K562 (cell line): ENCODE results near the gene PTOV1.
A peak's percentile ranks its signal among the peaks of the same experiment; 100 is the strongest.

Experiments used
- ZNF239 ChIP-seq: fragments of 250-450 bp; sonication (Bioruptor Pico); IDR thresholded peaks from 2 replicates; pipeline ENCODE4 v1.4.0; 2020; ENCODE audit warnings: mild to moderate bottlenecking
- TF ChIP-seq, protein P1 (sequence below), 2 experiments: fragments of 450-650 bp; IDR thresholded peaks; 2 replicates each; pipeline ENCODE4 v1.6.1; 2016

DNA sequence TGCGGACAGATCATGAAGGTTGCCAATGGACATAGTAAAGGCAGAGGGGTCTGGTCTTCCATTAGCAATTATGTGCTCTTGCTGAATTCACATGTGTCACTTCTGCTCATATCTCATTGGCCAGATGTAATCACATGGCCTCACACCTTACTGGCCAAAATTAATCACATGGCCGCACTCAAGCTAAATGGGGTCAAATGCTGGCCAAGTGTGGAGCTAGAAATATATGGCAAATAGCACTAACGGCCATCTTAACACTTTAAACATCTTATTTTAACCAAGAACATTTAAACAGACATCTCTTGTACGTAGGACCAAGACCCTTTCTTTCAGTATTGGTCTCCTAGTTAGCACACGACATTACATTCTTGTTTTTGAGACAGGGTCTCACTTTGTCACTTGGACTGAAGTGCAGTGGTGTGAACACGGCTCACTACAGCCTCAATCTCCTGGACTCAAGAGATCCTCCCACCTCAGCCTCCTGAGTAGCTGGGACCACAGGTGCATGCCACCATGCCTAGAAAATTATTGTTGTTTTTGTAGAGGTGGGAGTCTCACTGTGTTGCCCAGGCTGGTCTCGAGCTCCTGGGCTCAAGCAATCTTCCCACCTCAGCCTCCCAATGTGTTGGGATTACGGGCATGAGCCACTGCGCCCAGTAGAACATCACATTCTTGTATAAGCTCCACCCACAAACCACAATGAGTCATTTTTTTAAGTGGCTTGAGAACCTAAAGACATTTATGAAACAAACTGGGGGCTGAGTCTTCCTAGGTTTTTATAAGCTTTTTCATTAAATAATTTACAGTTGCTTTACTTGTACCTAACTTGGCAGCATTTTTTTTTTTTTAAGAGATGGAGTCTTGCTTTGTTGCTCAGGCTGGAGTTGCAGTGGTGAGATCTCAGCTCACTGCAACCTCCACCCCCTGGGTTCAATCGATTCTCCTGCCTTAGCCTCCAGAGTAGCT is 2.9 kb upstream of the PTOV1 start:
- no peak for TF ChIP-seq ZNF239 (CRISPR knock-in tag)
- TF ChIP-seq, protein P1, sequence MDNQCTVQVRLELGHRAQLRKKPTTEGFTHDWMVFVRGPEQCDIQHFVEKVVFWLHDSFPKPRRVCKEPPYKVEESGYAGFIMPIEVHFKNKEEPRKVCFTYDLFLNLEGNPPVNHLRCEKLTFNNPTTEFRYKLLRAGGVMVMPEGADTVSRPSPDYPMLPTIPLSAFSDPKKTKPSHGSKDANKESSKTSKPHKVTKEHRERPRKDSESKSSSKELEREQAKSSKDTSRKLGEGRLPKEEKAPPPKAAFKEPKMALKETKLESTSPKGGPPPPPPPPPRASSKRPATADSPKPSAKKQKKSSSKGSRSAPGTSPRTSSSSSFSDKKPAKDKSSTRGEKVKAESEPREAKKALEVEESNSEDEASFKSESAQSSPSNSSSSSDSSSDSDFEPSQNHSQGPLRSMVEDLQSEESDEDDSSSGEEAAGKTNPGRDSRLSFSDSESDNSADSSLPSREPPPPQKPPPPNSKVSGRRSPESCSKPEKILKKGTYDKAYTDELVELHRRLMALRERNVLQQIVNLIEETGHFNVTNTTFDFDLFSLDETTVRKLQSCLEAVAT (IDR thresholded peaks at IDR 0.05): peak in 1 of 2 experiments; percentile 78; a peak in 1 of 4 replicates
